Endothelial cell of umbilical vein (primary cell): ENCODE results near the gene PDE4B. TPM values are rescaled to one million over a fixed set of nuclear protein-coding genes. Genes with fewer than 3 reads are reported as not detected.

Experiments
- BruUV-seq: library from RNA; stranded (reverse); fragments of 400-500 nt; replicated peaks from 2 replicates; lab custom pipeline; 2021; lab: Mats Ljungman, UMichigan
- CTCF ChIA-PET: fragments of 300-600, 350-600 bp; sonication (Branson Sonifier 250); formaldehyde crosslinking; loops from one replicate; lab custom pipeline; 2021; ENCODE audit warnings: antibody characterized with exemption, inconsistent platforms; lab: Charles Lee
- POLR2A ChIA-PET: fragments of 300-600, 350-600 bp; sonication (Branson Sonifier 250); formaldehyde crosslinking; loops from one replicate; lab custom pipeline; 2021; ENCODE audit warnings: antibody characterized with exemption, inconsistent platforms; lab: Charles Lee
- DNase-seq: peaks from one replicate; pipeline ENCODE4 v3.0.0-alpha.2; 2011; ENCODE audit warnings: low read depth, low spot score
- FAIRE-seq: peaks from 2 replicates; lab custom pipeline; 2011; peaks lifted over from hg19 to GRCh38; lab: Jason Lieb, UNC
- H2AFZ ChIP-seq: 2 replicates; pipeline ENCODE4 v1.6.0; 2012; ENCODE audit warnings: low read depth, low read length, control low read depth, inconsistent platforms
- H3K27ac ChIP-seq: 2 replicates; pipeline ENCODE4 v1.5.1; 2011; ENCODE audit warnings: low read depth, mild to moderate bottlenecking, control low read depth, low read length, moderate library complexity; ENCODE audit not compliant: insufficient read depth
- H3K27me3 ChIP-seq, 2 experiments: 2 replicates each; pipeline versions ENCODE4 v1.6.0 to v1.6.1; 2011; ENCODE audit warnings: low read length in 2 of 2, mixed read lengths in 1 of 2; ENCODE audit not compliant: control insufficient read depth in 2 of 2, insufficient read depth in 2 of 2
- H3K36me3 ChIP-seq, 2 experiments: 2 replicates in 1 of 2; 3 replicates in 1 of 2; pipeline ENCODE4 v1.5.1; 2011; ENCODE audit warnings: low read length in 2 of 2, mild to moderate bottlenecking in 1 of 2, moderate library complexity in 1 of 2; ENCODE audit not compliant: control insufficient read depth in 2 of 2, insufficient read depth in 2 of 2; ENCODE audit errors: extremely low read depth in 1 of 2
- H3K4me1 ChIP-seq: 3 replicates; pipeline ENCODE4 v1.5.1; 2011; ENCODE audit warnings: mild to moderate bottlenecking, low read length; ENCODE audit not compliant: control insufficient read depth, insufficient read depth; ENCODE audit errors: extremely low read depth
- H3K4me2 ChIP-seq: 2 replicates; pipeline ENCODE4 v1.6.1; 2011; ENCODE audit warnings: low read length, control low read depth, mixed read lengths; ENCODE audit not compliant: insufficient read depth
- H3K4me3 ChIP-seq, 3 experiments: fragments of 200-600 bp in 1 of 3; sonication (generic), shearing (Covaris generic) in 1 of 3; replicated peaks in 1 of 3; 2 replicates each; pipeline ENCODE4 v1.5.1; 2011 to 2016; ENCODE audit warnings: control low read depth in 3 of 3, low read length in 3 of 3, mild to moderate bottlenecking in 2 of 3, inconsistent platforms in 1 of 3, low read depth in 1 of 3, moderate library complexity in 1 of 3; ENCODE audit not compliant: insufficient read depth in 1 of 3
- H3K79me2 ChIP-seq: 2 replicates; pipeline ENCODE4 v1.6.0; 2012; ENCODE audit warnings: low read length, inconsistent platforms; ENCODE audit not compliant: control insufficient read depth, insufficient read depth
- H3K9ac ChIP-seq: replicated peaks from 2 replicates; pipeline ENCODE3; 2011; ENCODE audit warnings: low read length, control low read depth; ENCODE audit not compliant: insufficient read depth; ENCODE audit errors: extremely low read depth
- H3K9me1 ChIP-seq: replicated peaks from 3 replicates; pipeline ENCODE4 v1.6.0; 2011; ENCODE audit warnings: mild to moderate bottlenecking, low read length; ENCODE audit not compliant: control insufficient read depth, insufficient read depth; ENCODE audit errors: extremely low read depth
- H3K9me3 ChIP-seq: replicated peaks from 2 replicates; pipeline ENCODE4 v1.5.1; 2012; ENCODE audit warnings: low read length, inconsistent platforms; ENCODE audit not compliant: control insufficient read depth, insufficient read depth
- H4K20me1 ChIP-seq: replicated peaks from 2 replicates; pipeline ENCODE3; 2011; ENCODE audit warnings: mild to moderate bottlenecking, low read length; ENCODE audit not compliant: control insufficient read depth, insufficient read depth; ENCODE audit errors: extremely low read depth
- CTCF ChIP-seq, 2 donors: IDR thresholded peaks; 1 replicate in 1 of 2; 2 replicates in 1 of 2; pipeline ENCODE4 v1.5.1; 2011; ENCODE audit warnings: low read length in 2 of 2, mild to moderate bottlenecking in 2 of 2, moderate library complexity in 2 of 2, control low read depth in 1 of 2, inconsistent platforms in 1 of 2, low read depth in 1 of 2; ENCODE audit not compliant: insufficient read depth in 1 of 2; ENCODE audit errors: extremely low read depth in 1 of 2
- EZH2 ChIP-seq: IDR thresholded peaks from 2 replicates; pipeline ENCODE4 v1.6.1; 2012; ENCODE audit warnings: borderline replicate concordance, low read depth, mild to moderate bottlenecking, moderate library complexity, low read length, inconsistent platforms; ENCODE audit not compliant: severe bottlenecking
- FOS ChIP-seq: IDR thresholded peaks from 2 replicates; pipeline ENCODE4 v1.6.1; 2011; ENCODE audit warnings: mild to moderate bottlenecking, low read length, moderate library complexity, borderline replicate concordance; ENCODE audit not compliant: insufficient read depth
- GATA2 ChIP-seq: IDR thresholded peaks from 2 replicates; pipeline ENCODE4 v1.7.0; 2011; ENCODE audit warnings: low read depth, mild to moderate bottlenecking, moderate library complexity, mixed read lengths, low read length; ENCODE audit not compliant: insufficient read length, insufficient read depth
- JUN ChIP-seq: IDR thresholded peaks from 2 replicates; pipeline ENCODE4 v1.6.1; 2011; ENCODE audit warnings: borderline replicate concordance, low read depth; ENCODE audit not compliant: insufficient read length, insufficient read depth
- MAX ChIP-seq: IDR thresholded peaks from 2 replicates; pipeline ENCODE4 v1.6.1; 2011; ENCODE audit not compliant: insufficient read depth, insufficient read length
- MYC ChIP-seq: IDR thresholded peaks from one replicate; pipeline ENCODE4 v1.6.1; 2011; ENCODE audit warnings: mild to moderate bottlenecking, low read depth, low read length
- POLR2A ChIP-seq: IDR thresholded peaks from 2 replicates; pipeline ENCODE4 v1.6.1; 2012; ENCODE audit warnings: low read depth, mild to moderate bottlenecking, control low read depth, low read length
- POLR2AphosphoS5 ChIP-seq: IDR thresholded peaks from 2 replicates; pipeline ENCODE4 v1.6.1; 2012; ENCODE audit warnings: low read depth, mild to moderate bottlenecking, control low read depth, low read length, moderate library complexity; ENCODE audit not compliant: insufficient read depth
- dilution Hi-C: fragments of 300-500 bp; cut with MboI; formaldehyde crosslinking; loops from one replicate; pipeline ENCODE4 v1.15.0; 2019; ENCODE audit warnings: low sequenced_read_pairs; ENCODE audit not compliant: extremely low pct_ligation_motif_present
- intact Hi-C: fragments of 100-400 bp; cut with micrococcal nuclease; formaldehyde crosslinking; loops from one replicate; pipeline ENCODE4 v1.10.0; 2022
- polyA plus RNA-seq, 4 experiments: library from polyadenylated mRNA; depleted of rRNA in 3 of 4; stranded (reverse) in 3 of 4; unstranded in 1 of 4; fragments of >200 nt; gene quantifications; 2 replicates each; pipeline versions ENCODE4 v1.2.1 to v1.2.3, GENCODE V29; 2011 to 2012; ENCODE audit warnings: missing spikeins in 1 of 4
- total RNA-seq: library from RNA; stranded (reverse); gene quantifications from 2 replicates; pipeline ENCODE4 v1.2.3, GENCODE V29; 2021

Gene PDE4B
- total and polyA plus RNA-seq, 2 donors (not counting 3 experiments of a cell fraction or from before 2014, with no cell fraction given), result 63.5 to 69.8 TPM

GRCh38 chr1:66282891-66283621 is 490.4 kb downstream of the PDE4B start:
- ChIA-PET POLR2A (no interaction called here), CTCF (interaction anchor here (0.7 to 2.0 kb wide), 5 partner anchors 8 to 163 kb away, joined by 3 to 7 read pairs (median 3); no protein-coding TSS in a partner anchor)
- intact Hi-C loops, result no loop called here
- no peaks in the 10 kb centered on the region for H3K9me1 ChIP-seq
- no peak overlapping the region for H2AFZ ChIP-seq
- no peak overlapping the region for H3K9ac ChIP-seq
- no peak for DNase-seq
- no peaks in the 10 kb centered on the region for H4K20me1 ChIP-seq
- dilution Hi-C loops, result no loop called here
- no peak overlapping the region for H3K4me3 ChIP-seq
- no TSS peak for BruUV-seq
- H3K79me2 ChIP-seq, result no peaks in the 10 kb centered on the region
- H3K4me2 ChIP-seq, result no peak overlapping the region
- no peak overlapping the region for H3K27ac ChIP-seq
- TF ChIP-seq FOS (no peak), EZH2 (no peak), MYC (no peak), JUN (no peak), GATA2 (no peak), MAX (no peak), POLR2AphosphoS5 (no peak), CTCF (IDR thresholded peaks at IDR 0.05; ENCODE audit: extremely low read depth in 1 of 2, insufficient read depth in 1 of 2, low read depth in 1 of 2, low read length in 2 of 2) (no peak), POLR2A (no peak)
- FAIRE-seq, result no peak
- peaks cover 3% of the 10 kb centered on the region for H3K4me1 ChIP-seq
- H3K27me3 ChIP-seq, result no peaks in the 10 kb centered on the region
- H3K36me3 ChIP-seq, result no peaks in the 10 kb centered on the region
- H3K9me3 ChIP-seq, result no peaks in the 10 kb centered on the region
